Uterus (tissue), 4 donors: ENCODE data around the gene NHS. TPM values are rescaled to one million over a fixed set of nuclear protein-coding genes. Genes with fewer than 3 reads are reported as not detected.
A peak's percentile ranks its signal among the peaks of the same experiment; 100 is the strongest.

Source experiments
- DNase-seq, 2 donors: peaks; one replicate each; pipeline ENCODE4 v3.0.0-alpha.2; 2019 to 2020
- H3K27ac ChIP-seq, 2 donors: fragments of 200-600 bp; sonication (generic); 1 replicate in 1 of 2; 2 replicates in 1 of 2; pipeline ENCODE4 v1.5.1; 2016 to 2018
- H3K27me3 ChIP-seq, 2 donors: fragments of 200-600 bp; sonication (generic); one replicate each; pipeline ENCODE4 v1.5.1; 2018 to 2019; ENCODE audit warnings: control low read depth in 1 of 2
- H3K36me3 ChIP-seq, 2 donors: fragments of 200-600 bp; sonication (generic); one replicate each; pipeline ENCODE4 v1.5.1; 2019; ENCODE audit warnings: control low read depth in 1 of 2
- H3K4me1 ChIP-seq, 2 donors: fragments of 200-600 bp; sonication (generic); one replicate each; pipeline ENCODE4 v1.5.1; 2018 to 2019; ENCODE audit warnings: control low read depth in 1 of 2
- H3K4me3 ChIP-seq, 2 donors: fragments of 200-600 bp; sonication (generic); 1 replicate in 1 of 2; 2 replicates in 1 of 2; pipeline ENCODE4 v1.5.1; 2018 to 2019; ENCODE audit warnings: mild to moderate bottlenecking in 1 of 2
- H3K9me3 ChIP-seq, 2 donors: fragments of 200-600 bp; sonication (generic); one replicate each; pipeline ENCODE4 v1.5.1; 2019; ENCODE audit warnings: control low read depth in 1 of 2
- POLR2A ChIP-seq, 2 donors: fragments of 450-650 bp; IDR thresholded peaks; one replicate each; pipeline ENCODE4 v1.6.1; 2016; ENCODE audit warnings: antibody characterized with exemption in 2 of 2, mild to moderate bottlenecking in 1 of 2, moderate library complexity in 1 of 2
- intact Hi-C: fragments of 100-400 bp; cut with DNase I; formaldehyde crosslinking; loops from one replicate; pipeline ENCODE4 v1.15.1; 2023; ENCODE audit warnings: low total_unique reads
- total RNA-seq, 4 donors: library from RNA; depleted of rRNA in 3 of 4; stranded (reverse); fragments of >200 nt in 3 of 4; gene quantifications; one replicate each; pipeline versions ENCODE4 v1.1.0 to v1.2.4, GENCODE V29; 2014 to 2023
- TF ChIP-seq, protein P1 (sequence below), 4 experiments: fragments of 200-600 bp in 2 of 4; fragments of 450-650 bp in 2 of 4; sonication (generic) in 2 of 4; IDR thresholded peaks; one replicate each; pipeline ENCODE4 v1.5.1; 2016 to 2019; ENCODE audit warnings: antibody characterized with exemption in 4 of 4, mild to moderate bottlenecking in 2 of 4, moderate library complexity in 1 of 4
- donor health status: DM: yes; HTN: yes; CAD: no.

The NHS gene
- total RNA-seq, 4 donors from 2014 or later: 3.5 to 14.3 (median 9.5) TPM

GRCh38 chrX:17587366-17587765, 212.4 kb downstream of the NHS start:
- TF ChIP-seq POLR2A (IDR thresholded peaks at IDR 0.05): no peak
- TF ChIP-seq, protein P1, sequence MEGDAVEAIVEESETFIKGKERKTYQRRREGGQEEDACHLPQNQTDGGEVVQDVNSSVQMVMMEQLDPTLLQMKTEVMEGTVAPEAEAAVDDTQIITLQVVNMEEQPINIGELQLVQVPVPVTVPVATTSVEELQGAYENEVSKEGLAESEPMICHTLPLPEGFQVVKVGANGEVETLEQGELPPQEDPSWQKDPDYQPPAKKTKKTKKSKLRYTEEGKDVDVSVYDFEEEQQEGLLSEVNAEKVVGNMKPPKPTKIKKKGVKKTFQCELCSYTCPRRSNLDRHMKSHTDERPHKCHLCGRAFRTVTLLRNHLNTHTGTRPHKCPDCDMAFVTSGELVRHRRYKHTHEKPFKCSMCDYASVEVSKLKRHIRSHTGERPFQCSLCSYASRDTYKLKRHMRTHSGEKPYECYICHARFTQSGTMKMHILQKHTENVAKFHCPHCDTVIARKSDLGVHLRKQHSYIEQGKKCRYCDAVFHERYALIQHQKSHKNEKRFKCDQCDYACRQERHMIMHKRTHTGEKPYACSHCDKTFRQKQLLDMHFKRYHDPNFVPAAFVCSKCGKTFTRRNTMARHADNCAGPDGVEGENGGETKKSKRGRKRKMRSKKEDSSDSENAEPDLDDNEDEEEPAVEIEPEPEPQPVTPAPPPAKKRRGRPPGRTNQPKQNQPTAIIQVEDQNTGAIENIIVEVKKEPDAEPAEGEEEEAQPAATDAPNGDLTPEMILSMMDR (IDR thresholded peaks at IDR 0.05): no peak
- Histone ChIP-seq H3K36me3 (no peaks in the 10 kb centered on the region), H3K27ac (no peak overlapping the region), H3K4me3 (no peak overlapping the region), H3K27me3 (no peaks in the 10 kb centered on the region), H3K4me1 (no peaks in the 10 kb centered on the region), H3K9me3 (no peaks in the 10 kb centered on the region)
- intact Hi-C loops: no loop called here
- DNase-seq: no peak

DNA sequence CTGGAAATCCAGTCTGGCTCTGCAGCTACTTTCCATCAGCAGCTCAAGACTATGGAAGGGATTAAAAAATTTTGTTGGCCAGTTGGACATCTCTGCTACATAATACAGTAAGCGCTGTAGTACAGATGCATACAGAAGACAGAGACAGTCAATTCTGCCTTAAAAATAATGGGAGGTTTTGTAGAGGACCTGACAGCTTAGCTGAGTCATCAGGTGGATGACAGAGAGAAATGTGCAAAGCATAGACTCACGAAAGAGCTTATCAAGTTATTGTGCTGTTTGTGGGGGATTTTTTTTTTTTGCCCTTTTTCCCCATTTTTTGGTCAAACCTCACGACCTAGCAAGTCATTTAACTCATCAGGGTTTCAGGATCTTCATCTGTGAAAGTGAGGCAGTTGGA, 213.3 kb downstream of the NHS start:
- no peak for DNase-seq
- no peak for TF ChIP-seq POLR2A (IDR thresholded peaks at IDR 0.05)
- TF ChIP-seq, protein P1 (IDR thresholded peaks at IDR 0.05): no peak
- Histone ChIP-seq H3K4me3 (no peak overlapping the region), H3K27ac (no peak overlapping the region), H3K27me3 (no peaks in the 10 kb centered on the region), H3K4me1 (no peaks in the 10 kb centered on the region), H3K9me3 (no peaks in the 10 kb centered on the region), H3K36me3 (no peaks in the 10 kb centered on the region)
- intact Hi-C loops: no loop called here

- peak; percentile 65 to 71 for DNase-seq
- no peaks in the 10 kb centered on the region for H3K27me3 ChIP-seq
- peak overlapping the region in 1 of 2 donors; percentile 11 for H3K4me3 ChIP-seq
- no peaks in the 10 kb centered on the region for H3K36me3 ChIP-seq
- intact Hi-C loops: no loop called here
- no peaks in the 10 kb centered on the region for H3K4me1 ChIP-seq
- peak overlapping the region; percentile 58 to 68 for H3K27ac ChIP-seq
- no peaks in the 10 kb centered on the region for H3K9me3 ChIP-seq
- TF ChIP-seq, protein P1 (IDR thresholded peaks at IDR 0.05): peak; percentile 57 to 76 (median 65)
- TF ChIP-seq POLR2A (IDR thresholded peaks at IDR 0.05): no peak
Measured at GRCh38 chrX:17590892-17591740, 216.1 kb downstream of the NHS start.

DNA sequence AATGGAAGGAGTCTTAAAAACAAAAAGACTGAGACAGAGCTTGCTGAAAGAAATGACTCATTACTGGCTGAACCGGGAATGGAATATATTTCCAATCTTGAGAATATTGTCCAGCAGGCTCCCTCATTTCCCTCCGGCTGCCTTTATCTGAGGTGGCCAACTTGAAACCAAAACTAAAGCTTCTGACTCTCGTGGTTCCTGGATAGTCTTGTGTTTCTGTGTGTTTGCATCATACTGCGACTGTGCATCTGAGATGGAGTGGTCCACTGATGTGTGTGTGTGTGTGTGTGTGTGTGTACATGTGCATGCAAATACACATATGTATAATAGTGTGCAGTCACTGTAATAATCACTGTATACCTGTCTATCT, 216.7 kb downstream of the NHS start:
- H3K27me3 ChIP-seq: no peaks in the 10 kb centered on the region
- H3K9me3 ChIP-seq: no peaks in the 10 kb centered on the region
- TF ChIP-seq POLR2A (IDR thresholded peaks at IDR 0.05): no peak
- TF ChIP-seq, protein P1 (IDR thresholded peaks at IDR 0.05): no peak
- H3K4me1 ChIP-seq: no peaks in the 10 kb centered on the region
- peak in 1 of 2 donors; percentile 38 for DNase-seq
- peak overlapping the region; percentile 58 to 68 for H3K27ac ChIP-seq
- H3K36me3 ChIP-seq: no peaks in the 10 kb centered on the region
- H3K4me3 ChIP-seq: peak overlapping the region in 1 of 2 donors; percentile 11
- intact Hi-C loops: no loop called here

GRCh38 chrX:17592117-17592516, 217.1 kb downstream of the NHS start:
- H3K27ac ChIP-seq: peak overlapping the region; percentile 58 to 68
- H3K36me3 ChIP-seq: no peaks in the 10 kb centered on the region
- no peaks in the 10 kb centered on the region for H3K9me3 ChIP-seq
- H3K4me3 ChIP-seq: no peak overlapping the region
- DNase-seq: no peak
- H3K27me3 ChIP-seq: no peaks in the 10 kb centered on the region
- intact Hi-C loops: no loop called here
- no peaks in the 10 kb centered on the region for H3K4me1 ChIP-seq
- TF ChIP-seq, protein P1 (IDR thresholded peaks at IDR 0.05): no peak
- TF ChIP-seq POLR2A (IDR thresholded peaks at IDR 0.05): no peak
